ENCODE measurements around the gene ATRNL1.

The ATRNL1 gene

GRCh38 chr10:115968236-115968635 lies 875.1 kb downstream of the ATRNL1 start:
- FAIRE-seq (no peak), DNase-seq (ENCODE audit: insufficient read length, low spot score) (no peak)

GRCh38 chr10:115969591-115969990 lies 876.4 kb downstream of the ATRNL1 start:
- DNase-seq (ENCODE audit: insufficient read length, low spot score) (no peak), FAIRE-seq (no peak)

GRCh38 chr10:115971921-115972320 lies 878.8 kb downstream of the ATRNL1 start:
- DNase-seq (ENCODE audit: insufficient read length, low spot score) (no peak), FAIRE-seq (no peak)

DNA sequence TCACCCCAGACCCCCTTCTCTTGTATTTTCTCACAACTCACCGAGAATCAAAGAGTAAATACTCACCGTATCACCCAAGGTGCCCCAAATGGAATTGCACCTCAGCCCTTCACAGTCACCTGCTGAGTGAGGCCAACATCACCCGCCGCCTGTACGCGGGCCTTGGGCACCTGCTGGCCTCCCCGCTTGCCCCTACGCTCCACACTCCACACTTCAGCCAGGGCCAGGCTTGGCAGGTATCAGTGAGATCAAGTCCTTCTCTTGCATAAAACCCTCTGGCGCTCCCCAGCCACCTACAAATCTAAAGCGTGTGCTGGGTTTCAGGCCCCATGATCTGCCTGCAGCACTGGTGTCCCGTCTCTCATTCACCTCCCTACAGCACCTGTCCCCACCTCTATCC lies 879.3 kb downstream of the ATRNL1 start:
- no peak for FAIRE-seq
- no peak for DNase-seq (ENCODE audit: insufficient read length, low spot score)

GRCh38 chr10:115974351-115974750 lies 881.2 kb downstream of the ATRNL1 start:
- no peak for FAIRE-seq
- DNase-seq (ENCODE audit: insufficient read length, low spot score) = no peak

DNA sequence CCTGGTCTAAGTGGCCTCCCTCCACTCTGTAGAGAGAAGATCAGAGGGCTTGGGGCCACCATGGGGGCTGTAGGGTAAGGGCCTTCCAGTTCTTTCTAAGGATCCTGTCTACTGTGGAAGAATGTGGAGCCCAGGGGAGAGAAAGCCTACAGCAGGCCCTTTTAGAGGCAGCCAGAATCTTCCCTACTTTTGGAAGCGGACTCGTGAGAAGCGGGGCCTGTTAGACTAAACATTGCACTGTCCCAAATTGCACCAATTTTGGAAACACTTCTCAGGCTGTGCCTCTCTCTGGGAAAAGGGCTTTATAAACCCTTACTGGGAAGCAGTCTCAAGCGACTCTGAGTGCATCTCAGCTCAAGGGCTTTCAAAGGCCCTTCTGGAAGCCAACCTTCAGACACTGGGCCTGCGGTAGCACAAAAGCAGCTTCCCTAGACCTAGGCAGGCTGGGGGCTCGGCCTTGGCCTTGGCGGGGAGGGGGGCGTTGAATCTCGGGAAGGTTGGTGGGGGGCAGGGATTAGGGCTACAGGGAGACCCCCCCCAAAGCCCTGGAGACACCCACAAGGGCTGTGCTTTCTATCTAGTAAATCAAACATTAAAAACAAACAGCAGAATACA lies 881.8 kb downstream of the ATRNL1 start:
- no peak for FAIRE-seq
- no peak for DNase-seq (ENCODE audit: insufficient read length, low spot score)

DNA sequence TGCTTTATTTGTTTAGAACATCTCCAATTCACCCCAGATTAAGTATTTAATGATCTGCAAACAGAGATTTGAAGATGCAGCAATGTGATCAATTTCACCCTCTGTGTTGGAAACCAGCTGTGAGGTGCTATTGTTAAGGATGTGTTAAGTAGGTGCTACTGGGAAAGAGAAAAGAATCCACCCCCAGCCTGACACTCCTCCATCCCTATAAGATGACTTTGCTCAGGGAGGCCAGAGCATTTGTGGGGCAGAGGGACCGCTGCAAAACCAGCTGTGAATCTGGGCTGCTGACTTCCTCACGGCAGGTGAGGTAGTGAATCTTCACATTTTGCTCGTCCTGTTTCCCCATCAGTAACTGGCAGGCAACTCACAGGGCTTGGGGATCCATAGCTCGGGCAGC lies 882.3 kb downstream of the ATRNL1 start:
- DNase-seq (ENCODE audit: insufficient read length, low spot score) = no peak
- no peak for FAIRE-seq

GRCh38 chr10:115976342-115976741 lies 883.2 kb downstream of the ATRNL1 start:
- FAIRE-seq (no peak), DNase-seq (ENCODE audit: insufficient read length, low spot score) (no peak)

DNA sequence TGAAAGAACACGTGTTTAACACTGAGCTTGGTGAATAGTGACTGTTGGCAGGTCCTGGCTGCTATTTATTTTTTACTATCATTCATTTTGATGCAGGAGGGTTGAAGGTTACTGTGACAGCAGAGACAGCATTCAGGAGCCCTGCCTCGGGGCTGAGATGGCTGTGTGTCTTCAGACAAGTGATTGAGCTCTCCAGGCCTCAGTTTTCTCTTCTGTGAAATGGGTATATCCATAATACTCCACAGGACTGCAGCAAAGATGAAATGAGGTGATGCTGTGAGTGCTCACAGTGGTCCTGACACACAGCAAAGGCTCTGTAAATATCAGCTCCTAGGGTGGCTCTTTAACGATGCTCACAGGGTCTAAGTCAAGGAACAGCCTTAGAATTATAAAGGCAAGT lies 884.7 kb downstream of the ATRNL1 start:
- no peak for DNase-seq (ENCODE audit: insufficient read length, low spot score)
- FAIRE-seq = no peak

- DNase-seq (ENCODE audit: insufficient read length, low spot score) (no peak), FAIRE-seq (no peak)
These were observed 886.4 kb downstream of the ATRNL1 start for GRCh38 chr10:115979576-115979975.

GRCh38 chr10:115980470-115980869 lies 887.3 kb downstream of the ATRNL1 start:
- DNase-seq (ENCODE audit: insufficient read length, low spot score) (no peak), FAIRE-seq (no peak)

DNA sequence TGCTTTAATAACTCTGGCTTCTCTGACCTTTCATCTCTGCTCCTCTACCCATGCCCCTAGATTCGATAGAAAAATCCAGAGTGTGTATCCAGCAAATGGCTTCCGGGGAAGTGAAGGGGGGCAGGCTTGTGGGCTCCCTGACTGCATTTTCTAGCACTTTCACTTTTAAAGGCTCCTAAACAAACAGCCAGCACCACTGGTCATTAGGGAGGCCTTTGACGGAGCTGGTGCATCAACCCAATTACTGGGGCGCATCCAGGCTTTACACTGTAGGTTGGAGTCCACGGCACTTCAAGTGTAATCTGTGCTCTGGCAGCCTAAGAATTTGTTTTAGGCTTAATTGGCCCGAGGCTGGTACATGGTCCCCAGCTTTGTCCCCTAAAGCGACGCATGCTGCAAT lies 887.9 kb downstream of the ATRNL1 start:
- DNase-seq (ENCODE audit: insufficient read length, low spot score) = no peak
- FAIRE-seq = no peak

- FAIRE-seq = no peak
These were observed 888.9 kb downstream of the ATRNL1 start for GRCh38 chr10:115982076-115982475.

GRCh38 chr10:115982526-115982925 lies 889.4 kb downstream of the ATRNL1 start:
- no peak for DNase-seq (ENCODE audit: insufficient read length, low spot score)
- FAIRE-seq = no peak

More at GRCh38 chr10:115982076-115982475, 888.9 kb downstream of the ATRNL1 start:
- no peak for DNase-seq (ENCODE audit: insufficient read length, low spot score)

DNA sequence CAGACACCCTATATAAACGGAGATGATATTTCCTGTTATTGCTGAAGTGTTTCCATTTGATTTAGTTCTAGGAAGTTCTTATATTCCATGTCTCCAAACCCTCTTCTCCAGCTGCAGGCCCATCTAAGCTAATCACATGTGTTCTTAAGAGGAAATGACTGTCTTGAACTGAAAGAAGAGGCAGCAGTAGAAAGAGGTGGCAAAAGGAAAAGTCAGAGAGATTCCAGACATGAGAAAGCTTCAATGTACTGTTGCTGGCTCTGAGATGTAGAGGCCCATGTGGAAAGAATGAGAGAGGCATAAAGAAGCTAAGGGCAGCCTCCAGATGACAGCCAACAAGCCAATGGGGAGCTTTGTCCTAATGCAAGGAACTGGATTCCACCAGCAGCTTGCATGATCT lies 892.6 kb downstream of the ATRNL1 start:
- DNase-seq (ENCODE audit: insufficient read length, low spot score) = no peak
- FAIRE-seq = no peak

DNA sequence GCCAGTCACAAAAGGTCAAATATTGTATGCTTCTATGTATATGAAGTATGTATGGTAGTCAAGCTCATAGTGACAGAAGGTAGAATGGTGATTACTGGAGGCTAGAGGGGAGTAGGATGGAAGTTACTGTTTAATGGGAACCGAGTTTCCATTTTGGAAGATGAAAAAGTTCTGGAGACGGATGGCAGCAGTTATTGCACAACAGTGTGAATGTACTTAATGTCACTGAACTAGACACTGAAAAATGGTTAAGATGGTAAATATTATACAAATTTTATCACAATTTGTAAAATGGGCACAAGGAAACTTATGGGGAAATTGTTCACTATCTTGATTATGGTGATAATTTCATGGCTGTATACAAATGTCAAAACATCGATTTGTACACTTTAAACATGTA lies 895.2 kb downstream of the ATRNL1 start:
- FAIRE-seq (no peak), DNase-seq (ENCODE audit: insufficient read length, low spot score) (no peak)

GRCh38 chr10:115989621-115990020 lies 896.5 kb downstream of the ATRNL1 start:
- no peak for DNase-seq (ENCODE audit: insufficient read length, low spot score)
- FAIRE-seq = no peak

GRCh38 chr10:115992236-115992986 lies 899.2 kb downstream of the ATRNL1 start:
- no peak for DNase-seq (ENCODE audit: insufficient read length, low spot score)
- no peak for FAIRE-seq

DNA sequence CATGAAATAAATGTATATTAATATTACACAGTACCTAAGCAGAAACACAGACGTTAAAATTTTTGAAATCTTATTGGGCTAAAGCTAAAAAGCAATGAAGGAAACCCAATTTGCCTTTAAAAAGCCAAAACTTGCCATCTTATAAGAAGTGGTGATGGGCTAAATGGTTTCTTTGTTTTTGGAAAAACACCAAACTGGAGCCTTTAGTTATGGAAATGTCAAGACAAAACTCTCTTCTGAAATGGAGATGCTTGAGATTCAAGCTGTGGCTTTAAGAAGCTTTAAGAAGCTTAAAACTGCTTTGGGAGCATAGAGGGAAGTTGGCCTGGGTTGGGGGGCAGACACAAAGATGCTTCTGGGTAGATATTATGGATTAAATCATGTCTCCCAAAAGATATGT lies 902.9 kb downstream of the ATRNL1 start:
- no peak for FAIRE-seq

DNA sequence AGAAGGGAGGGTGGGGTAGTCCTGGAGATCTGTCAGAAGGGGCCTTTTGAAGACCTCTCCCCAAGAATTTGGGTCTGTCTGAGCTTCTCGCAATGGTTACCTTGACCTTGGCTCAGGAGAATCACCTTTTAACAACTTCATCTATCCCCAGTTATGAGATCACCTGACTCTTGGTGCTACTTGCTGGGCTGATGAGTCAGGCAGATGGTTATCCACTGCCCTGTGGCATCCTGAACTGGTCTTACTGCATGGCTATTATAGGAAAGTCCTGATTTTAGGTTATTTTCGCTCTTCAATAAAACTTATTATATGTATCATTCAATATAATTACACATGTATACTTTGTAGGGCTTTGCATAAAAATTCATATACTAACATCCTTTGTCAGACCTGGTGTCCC lies 905.1 kb downstream of the ATRNL1 start:
- DNase-seq (ENCODE audit: insufficient read length, low spot score) (no peak), FAIRE-seq (no peak)

More for the DNA sequence above, 902.9 kb downstream of the ATRNL1 start:
- DNase-seq (ENCODE audit: insufficient read length, low spot score) = no peak

All from HTR-8/SVneo (cell line).